Measurements from ENCODE around the gene TFDP1.
A peak's percentile ranks its signal among the peaks of the same experiment; 100 is the strongest.

The TFDP1 gene

GRCh38 chr13:113634279-113635047, 49.9 kb downstream of the TFDP1 start:
- Histone ChIP-seq H3K4me3 (no peak overlapping the region), H3K27ac (no peak overlapping the region)
- DNase-seq (ENCODE audit: low spot score): no peak
- no peak for TF ChIP-seq CTCF (IDR thresholded peaks at IDR 0.05)

GRCh38 chr13:113635048-113635420, 50.5 kb downstream of the TFDP1 start:
- Histone ChIP-seq H3K4me3 (no peak overlapping the region), H3K27ac (no peak overlapping the region)
- no peak for DNase-seq (ENCODE audit: low spot score)
- TF ChIP-seq CTCF (IDR thresholded peaks at IDR 0.05): no peak

GRCh38 chr13:113635709-113636108, 51.2 kb downstream of the TFDP1 start:
- Histone ChIP-seq H3K27ac (no peak overlapping the region), H3K4me3 (no peak overlapping the region)
- DNase-seq (ENCODE audit: low spot score): no peak
- no peak for TF ChIP-seq CTCF (IDR thresholded peaks at IDR 0.05)

DNA sequence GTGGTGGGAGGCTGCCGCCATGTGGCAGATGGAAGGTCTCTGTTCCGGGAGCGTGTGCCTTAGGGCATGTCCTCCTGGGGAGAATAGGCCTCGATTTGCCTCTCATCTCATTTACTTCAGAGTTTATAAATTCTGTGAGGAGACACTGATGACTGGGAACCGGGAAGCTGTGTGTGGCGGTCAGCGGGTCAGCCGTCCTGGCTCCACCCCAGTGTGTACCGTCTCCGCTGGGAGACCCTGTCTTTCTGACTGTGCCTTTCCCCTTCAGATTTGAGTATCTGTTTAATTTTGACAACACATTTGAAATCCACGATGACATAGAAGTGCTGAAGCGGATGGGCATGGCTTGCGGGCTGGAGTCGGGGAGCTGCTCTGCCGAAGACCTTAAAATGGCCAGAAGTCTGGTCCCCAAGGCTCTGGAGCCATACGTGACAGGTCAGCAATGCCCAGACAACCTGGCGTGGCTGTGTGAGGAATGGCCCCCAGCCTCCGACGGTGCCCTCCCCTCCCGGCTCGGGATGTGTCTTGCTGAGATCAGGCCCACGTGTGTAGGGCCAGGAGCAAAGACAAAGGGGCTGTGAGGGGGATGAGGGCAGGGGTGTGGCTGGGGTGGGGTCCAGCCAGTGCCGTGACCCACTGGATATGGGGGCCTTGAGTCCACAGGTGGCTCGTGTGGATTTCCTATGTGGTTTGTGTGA, 51.9 kb downstream of the TFDP1 start:
- no peak for TF ChIP-seq CTCF (IDR thresholded peaks at IDR 0.05)
- Histone ChIP-seq H3K4me3 (no peak overlapping the region), H3K27ac (no peak overlapping the region)
- DNase-seq (ENCODE audit: low spot score): peak; percentile 61

DNA sequence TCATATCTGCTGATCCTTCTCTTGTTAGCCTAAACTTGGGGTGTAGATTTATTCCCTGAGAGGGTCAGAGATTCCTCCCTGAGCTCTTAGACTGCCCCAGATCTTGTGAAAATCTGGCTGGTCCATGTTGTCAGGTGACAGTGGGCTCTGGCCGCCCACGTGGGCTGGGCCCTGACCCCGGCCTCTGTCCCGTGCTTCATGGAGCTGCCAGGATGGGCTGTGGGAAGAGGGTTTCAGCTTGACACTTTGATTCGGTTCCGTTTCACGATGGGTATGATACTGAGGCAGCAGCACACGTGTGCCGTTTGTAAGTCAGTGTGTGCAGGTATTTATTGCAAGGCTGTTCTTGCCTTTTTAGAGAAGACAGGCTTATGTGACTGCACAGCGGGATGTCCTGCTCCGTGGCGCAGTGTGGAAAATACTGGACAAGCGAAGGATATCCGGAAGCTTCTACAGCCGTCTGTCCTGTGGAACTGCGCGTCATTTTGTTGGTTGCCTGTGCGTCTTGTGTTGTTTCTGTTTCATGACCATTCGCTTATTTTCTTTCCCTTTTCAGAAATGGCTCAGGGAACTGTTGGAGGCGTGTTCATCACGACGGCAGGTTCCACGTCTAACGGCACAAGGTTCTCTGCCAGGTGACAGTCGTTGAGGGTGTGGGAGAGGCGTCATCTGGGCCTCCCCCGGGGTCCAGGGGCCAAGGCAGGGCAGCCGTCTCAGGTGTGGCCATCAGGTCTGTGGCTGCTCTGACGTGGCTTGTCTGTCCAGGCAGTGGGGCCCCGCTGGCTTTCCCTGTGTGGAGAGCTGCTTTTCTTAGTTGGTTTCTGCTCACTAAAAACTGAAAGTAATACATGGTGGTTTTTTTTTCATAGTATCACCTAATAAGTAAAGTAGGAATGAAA, 53.0 kb downstream of the TFDP1 start:
- Histone ChIP-seq H3K27ac (no peak overlapping the region), H3K4me3 (no peak overlapping the region)
- DNase-seq (ENCODE audit: low spot score): peak; percentile 61
- TF ChIP-seq CTCF (IDR thresholded peaks at IDR 0.05): no peak

DNA sequence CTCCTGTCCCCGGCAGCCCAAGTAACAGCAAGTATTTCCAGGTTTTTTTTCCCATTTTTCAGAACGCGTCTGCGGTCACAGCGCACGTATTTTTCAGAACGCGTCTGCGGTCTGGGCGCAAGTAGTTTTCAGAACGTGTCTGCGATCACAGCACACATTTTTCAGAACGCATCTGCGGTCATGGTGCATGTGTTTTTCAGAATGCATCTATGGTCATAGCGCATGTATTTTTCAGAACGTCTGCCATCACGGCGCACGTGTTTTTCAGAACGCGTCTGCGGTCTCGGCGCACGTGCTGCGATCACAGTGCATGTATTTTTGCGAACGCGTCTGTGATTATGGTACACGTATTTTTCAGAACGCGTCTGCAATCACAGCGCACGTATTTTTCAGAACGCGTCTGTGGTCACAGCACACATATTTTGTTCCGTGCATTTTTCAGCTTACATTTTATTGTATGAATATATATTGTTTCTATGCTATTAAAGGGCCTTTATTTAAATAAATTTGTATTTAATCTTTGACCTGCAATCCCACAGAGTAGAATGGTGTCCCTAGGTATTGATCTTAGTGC, 53.7 kb downstream of the TFDP1 start:
- no peak overlapping the region for H3K4me3 ChIP-seq
- no peak overlapping the region for H3K27ac ChIP-seq
- DNase-seq (ENCODE audit: low spot score): peak; percentile 35
- no peak for TF ChIP-seq CTCF (IDR thresholded peaks at IDR 0.05)
